ENCODE results near the gene SAMD1.
"Not testable (repeated sequence)": the region's sequence is repeated elsewhere in the genome, so short reads cannot be mapped to it uniquely, and the experiment has no call there.

Gene SAMD1

GRCh38 chr19:14061081-14061749 is 29.3 kb downstream of the SAMD1 start:
- DNase-seq (ENCODE audit: low read depth in 3 of 3) = no peak

GRCh38 chr19:14059652-14060155 is 30.8 kb downstream of the SAMD1 start:
- no peak for DNase-seq (ENCODE audit: low read depth in 3 of 3)

- DNase-seq (ENCODE audit: low read depth in 3 of 3) = peak in 1 of 3 donors; percentile 53
Observed at GRCh38 chr19:14059093-14059480, 31.5 kb downstream of the SAMD1 start.

GRCh38 chr19:14058182-14059092 is 32.1 kb downstream of the SAMD1 start:
- DNase-seq (ENCODE audit: low read depth in 3 of 3) = no peak

- no peak for DNase-seq (ENCODE audit: low read depth in 3 of 3)
Observed at GRCh38 chr19:14056741-14057356, 33.7 kb downstream of the SAMD1 start.

- DNase-seq (ENCODE audit: low read depth in 3 of 3) = no peak
Observed at GRCh38 chr19:14056069-14056666, 34.4 kb downstream of the SAMD1 start.

GRCh38 chr19:14055396-14055795 is 35.2 kb downstream of the SAMD1 start:
- no peak for DNase-seq (ENCODE audit: low read depth in 3 of 3)

- DNase-seq (ENCODE audit: low read depth in 3 of 3) = no peak
Observed at GRCh38 chr19:14054721-14055120, 35.8 kb downstream of the SAMD1 start.

- no peak for DNase-seq (ENCODE audit: low read depth in 3 of 3)
Observed at GRCh38 chr19:14054099-14054498, 36.5 kb downstream of the SAMD1 start.

- DNase-seq (ENCODE audit: low read depth in 3 of 3) = no peak
Observed at GRCh38 chr19:14053500-14053899, 37.1 kb downstream of the SAMD1 start.

- no peak for DNase-seq (ENCODE audit: low read depth in 3 of 3)
Observed at GRCh38 chr19:14053032-14053431, 37.5 kb downstream of the SAMD1 start.

- no peak for DNase-seq (ENCODE audit: low read depth in 3 of 3)
Observed at GRCh38 chr19:14052470-14052869, 38.1 kb downstream of the SAMD1 start.

- no peak for DNase-seq (ENCODE audit: low read depth in 3 of 3)
Observed at GRCh38 chr19:14051980-14052379, 38.6 kb downstream of the SAMD1 start.

- not testable (repeated sequence) for DNase-seq (ENCODE audit: low read depth in 3 of 3)
Observed at GRCh38 chr19:14050961-14051360, 39.6 kb downstream of the SAMD1 start.

- DNase-seq (ENCODE audit: low read depth in 3 of 3) = no peak
Observed at GRCh38 chr19:14050512-14050911, 40.0 kb downstream of the SAMD1 start.

GRCh38 chr19:14048443-14049153 is 42.0 kb downstream of the SAMD1 start:
- peak; percentile 58 to 70 (median 63) for DNase-seq (ENCODE audit: low read depth in 3 of 3)

GRCh38 chr19:14047866-14048265 is 42.7 kb downstream of the SAMD1 start:
- DNase-seq (ENCODE audit: low read depth in 3 of 3) = not testable (repeated sequence)

GRCh38 chr19:14042659-14043608 is 47.6 kb downstream of the SAMD1 start:
- DNase-seq (ENCODE audit: low read depth in 3 of 3) = not testable (repeated sequence)

- DNase-seq (ENCODE audit: low read depth in 3 of 3) = no peak
Observed at GRCh38 chr19:14039181-14039580, 51.4 kb downstream of the SAMD1 start.
